Measurements from ENCODE around the gene SPON2.

SPON2 gene

DNA sequence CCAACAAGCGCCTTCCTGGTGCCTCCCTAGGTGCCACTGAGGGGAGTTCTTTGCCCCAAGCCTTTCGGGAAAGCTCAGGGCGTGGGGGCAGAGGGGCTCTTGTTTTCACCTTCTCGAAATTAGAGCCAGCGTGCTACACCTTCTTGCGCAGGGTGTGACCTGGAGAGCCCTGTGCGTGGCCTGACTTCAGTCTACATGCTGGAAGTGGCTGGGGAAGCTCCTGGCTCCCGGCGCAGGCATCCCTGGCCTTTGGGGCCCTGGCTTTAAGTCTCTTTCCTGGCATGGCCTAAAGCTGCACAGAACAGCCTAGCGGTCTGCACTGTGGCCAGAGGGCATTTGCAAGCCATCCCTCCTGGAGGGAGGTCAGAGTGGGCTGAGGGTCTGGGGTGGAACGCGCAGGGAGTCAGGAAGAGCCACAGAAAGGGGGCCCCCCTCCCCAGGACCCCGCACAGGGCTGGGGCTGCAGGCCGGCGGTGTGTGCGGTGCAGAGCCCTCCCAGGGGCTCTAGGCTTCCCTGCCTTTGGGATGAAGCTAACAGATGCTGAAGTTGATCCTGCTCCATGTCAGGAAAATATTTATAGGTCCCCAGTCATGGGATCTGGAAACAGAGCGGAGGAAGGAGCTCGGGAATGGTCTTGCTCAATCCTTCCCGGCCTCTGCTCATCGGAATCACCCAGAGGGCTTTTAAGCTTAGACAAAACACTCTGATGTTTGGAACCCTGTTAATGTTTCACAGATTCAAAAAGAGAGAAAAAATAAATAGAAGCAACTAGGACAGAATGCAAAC, 781 bp upstream of the SPON2 start:
- peak overlapping the region in 1 of 2 donors; percentile 68 for H3K4me3 Mint-ChIP-seq

DNA sequence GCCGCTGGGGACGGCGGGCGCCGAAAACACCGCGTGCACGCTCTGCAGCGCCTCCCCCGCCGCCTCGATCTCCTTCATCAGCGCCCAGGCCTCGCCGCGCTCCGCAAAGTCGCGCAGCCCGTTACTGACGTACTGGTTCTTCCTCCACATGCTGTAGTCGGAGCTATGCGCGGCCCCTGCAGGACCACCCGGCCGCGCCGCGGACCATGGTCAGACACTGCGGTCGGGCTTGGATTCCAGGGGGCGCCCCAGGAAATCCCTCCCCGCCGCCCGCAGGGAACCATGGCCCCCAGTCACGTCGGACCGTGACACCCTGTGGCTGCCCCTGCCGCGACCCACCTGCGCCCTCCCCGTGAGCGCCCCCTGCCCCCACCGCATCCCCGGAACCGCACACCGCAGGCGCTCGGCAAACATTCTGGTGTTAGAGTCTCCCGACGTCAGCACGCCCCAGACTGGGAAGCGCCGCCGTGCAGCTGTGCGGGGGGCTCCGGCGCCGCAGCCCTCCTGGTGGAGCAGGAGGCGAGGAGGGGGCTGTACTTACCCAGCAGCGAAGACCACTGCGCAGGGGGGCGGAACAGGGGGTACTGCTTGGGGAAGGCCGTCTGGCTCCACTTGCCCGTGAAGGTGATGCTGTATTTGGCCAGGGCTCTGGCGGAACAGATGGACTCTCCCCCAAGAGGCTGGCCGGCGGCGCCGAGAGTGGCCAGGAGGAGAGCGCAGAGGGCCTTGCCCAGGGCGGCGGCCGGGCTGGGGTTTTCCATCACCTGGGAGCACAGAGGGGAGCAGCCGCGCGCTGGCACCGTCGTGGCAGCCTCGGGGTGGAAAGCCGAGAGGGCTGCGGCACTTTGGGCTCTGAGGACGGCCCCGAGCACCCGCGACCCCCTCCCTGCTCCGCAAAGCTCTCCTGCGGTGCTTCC, 814 bp downstream of the SPON2 start:
- Mint-ChIP-seq H3K9me3 (no peaks in the 10 kb centered on the region), H3K4me1 (peaks cover 42% of the 10 kb centered on the region), H3K27ac (peak overlapping the region in 1 of 2 donors; percentile 13), H3K4me3 (peak overlapping the region; percentile 75 to 82), H3K27me3 (peaks cover 52% of the 10 kb centered on the region)
- peak; percentile 61 to 64 for DNase-seq
- ATAC-seq: peak; percentile 58

More for the DNA sequence above, 781 bp upstream of the SPON2 start:
- H3K9me3 Mint-ChIP-seq: no peaks in the 10 kb centered on the region
- H3K27ac Mint-ChIP-seq: no peak overlapping the region
- DNase-seq: no peak
- peaks cover 52% of the 10 kb centered on the region for H3K27me3 Mint-ChIP-seq
- peaks cover 27% of the 10 kb centered on the region for H3K4me1 Mint-ChIP-seq
- ATAC-seq: no peak

DNA sequence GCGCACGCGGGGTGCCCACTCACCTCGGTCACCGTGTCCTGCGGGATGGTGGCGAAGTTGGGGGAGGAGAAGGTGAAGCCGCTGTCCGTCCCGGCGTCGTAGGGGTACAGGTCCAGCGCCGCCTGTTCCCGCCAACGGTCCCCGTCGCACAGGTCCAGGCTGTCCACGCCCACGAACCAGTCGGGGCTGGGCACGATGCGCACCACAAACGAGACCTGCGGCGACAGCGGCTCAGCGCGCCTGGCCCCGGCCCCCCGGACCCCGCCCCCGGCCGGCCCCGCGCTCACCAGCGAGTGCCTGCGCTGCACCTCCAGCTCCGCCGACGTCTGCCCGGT, 1.4 kb downstream of the SPON2 start:
- ATAC-seq (no peak), DNase-seq (no peak)
- Mint-ChIP-seq H3K27ac (no peak overlapping the region), H3K4me3 (peak overlapping the region; percentile 75 to 82), H3K9me3 (no peaks in the 10 kb centered on the region), H3K27me3 (peaks cover 52% of the 10 kb centered on the region), H3K4me1 (peaks cover 44% of the 10 kb centered on the region)

DNA sequence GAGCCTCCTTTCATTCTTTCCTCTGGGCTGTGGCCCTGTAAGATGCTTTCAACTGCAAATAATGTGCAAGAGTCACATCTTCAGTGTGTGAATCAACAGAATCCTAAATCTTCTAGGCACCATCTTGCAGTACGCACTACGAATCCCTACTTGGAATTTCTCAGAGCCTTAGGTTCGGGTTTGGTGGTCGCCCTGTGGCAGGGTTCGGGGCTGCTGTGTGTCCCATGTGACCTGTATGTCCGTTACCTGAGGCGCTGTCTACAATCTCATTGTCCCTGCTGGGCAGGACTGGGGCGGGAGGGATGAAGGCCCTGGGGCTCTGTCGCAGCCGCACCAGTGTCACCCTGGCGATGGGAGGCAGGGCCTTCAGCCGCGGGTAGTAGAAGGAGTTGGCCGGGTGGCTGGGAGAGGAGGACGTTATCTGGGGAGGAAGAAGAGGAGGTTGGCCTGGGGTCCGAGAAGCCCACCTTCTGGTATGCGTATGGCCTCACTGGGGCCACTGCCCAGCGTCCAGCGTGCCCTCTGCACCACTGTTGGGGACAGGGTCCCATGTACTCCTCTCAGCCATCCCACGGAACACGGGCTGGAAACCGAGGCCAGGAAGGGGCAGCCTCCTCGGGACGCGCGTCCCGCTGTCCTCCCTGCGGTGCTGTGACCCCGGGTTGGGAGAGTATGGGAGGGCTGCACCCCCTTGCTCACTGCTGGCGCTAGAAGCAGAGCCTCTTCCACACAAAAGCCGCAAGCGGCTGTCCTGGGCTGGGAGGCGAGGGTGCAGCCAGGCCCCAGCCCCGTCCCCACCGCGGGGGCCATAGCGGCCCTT, 2.0 kb downstream of the SPON2 start:
- Mint-ChIP-seq H3K4me3 (peak overlapping the region in 1 of 2 donors; percentile 47), H3K27ac (no peak overlapping the region), H3K4me1 (peaks cover 44% of the 10 kb centered on the region), H3K9me3 (no peaks in the 10 kb centered on the region), H3K27me3 (peaks cover 52% of the 10 kb centered on the region)
- DNase-seq: no peak
- no peak for ATAC-seq

DNA sequence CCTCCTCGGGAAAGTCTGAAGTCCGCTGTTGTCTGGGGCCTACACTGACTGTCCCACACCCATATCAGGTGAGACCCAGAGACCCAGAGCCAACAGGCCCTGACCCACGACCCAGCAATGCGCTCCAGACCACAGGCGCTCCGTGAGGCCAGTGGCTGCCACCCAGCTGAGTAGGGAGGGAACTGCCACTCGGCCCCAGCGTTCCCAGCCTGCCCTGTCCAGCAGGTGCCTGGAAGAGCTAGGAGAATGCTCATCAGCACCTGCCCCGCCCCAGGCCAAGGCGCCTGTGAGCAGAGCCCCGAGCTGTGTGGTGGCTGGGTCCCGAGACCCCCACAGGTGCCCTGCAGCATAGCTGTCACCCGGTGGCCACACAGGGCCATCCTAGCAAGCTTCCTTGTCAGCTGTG, 2.7 kb downstream of the SPON2 start:
- H3K4me1 Mint-ChIP-seq: peaks cover 44% of the 10 kb centered on the region

DNA sequence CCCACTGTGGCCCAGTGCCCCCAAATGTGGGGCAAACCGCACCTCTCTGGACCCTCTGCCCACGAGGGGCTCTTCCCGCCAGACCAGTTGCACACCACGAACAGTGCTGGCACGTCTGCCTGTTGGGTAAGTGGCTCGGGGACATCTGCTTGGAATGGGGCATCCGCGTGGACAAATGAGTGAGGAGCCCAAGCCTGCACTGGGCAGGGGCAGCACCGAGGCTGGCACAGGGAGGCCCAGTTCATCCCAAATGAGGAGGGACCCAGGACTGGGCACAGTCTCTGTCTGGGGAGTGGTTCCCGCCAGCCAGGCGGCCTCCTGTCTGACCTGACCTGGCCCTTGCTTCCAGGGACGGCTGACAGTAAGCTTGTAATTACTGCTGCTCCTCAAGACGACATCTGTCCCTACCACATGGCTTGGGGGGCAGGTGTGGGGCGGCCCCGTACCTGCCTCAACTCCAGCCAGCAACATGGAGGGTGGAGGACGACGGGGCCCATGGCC, 3.2 kb downstream of the SPON2 start:
- peaks cover 52% of the 10 kb centered on the region for H3K27me3 Mint-ChIP-seq
- ATAC-seq (no peak), DNase-seq (no peak)
- no peaks in the 10 kb centered on the region for H3K9me3 Mint-ChIP-seq
- H3K4me1 Mint-ChIP-seq: peaks cover 44% of the 10 kb centered on the region
- H3K4me3 Mint-ChIP-seq: peak overlapping the region in 1 of 2 donors; percentile 27
- no peak overlapping the region for H3K27ac Mint-ChIP-seq

More for the DNA sequence above, 2.7 kb downstream of the SPON2 start:
- no peak overlapping the region for H3K4me3 Mint-ChIP-seq
- peaks cover 52% of the 10 kb centered on the region for H3K27me3 Mint-ChIP-seq
- ATAC-seq (no peak), DNase-seq (no peak)
- H3K9me3 Mint-ChIP-seq: no peaks in the 10 kb centered on the region
- no peak overlapping the region for H3K27ac Mint-ChIP-seq

DNA sequence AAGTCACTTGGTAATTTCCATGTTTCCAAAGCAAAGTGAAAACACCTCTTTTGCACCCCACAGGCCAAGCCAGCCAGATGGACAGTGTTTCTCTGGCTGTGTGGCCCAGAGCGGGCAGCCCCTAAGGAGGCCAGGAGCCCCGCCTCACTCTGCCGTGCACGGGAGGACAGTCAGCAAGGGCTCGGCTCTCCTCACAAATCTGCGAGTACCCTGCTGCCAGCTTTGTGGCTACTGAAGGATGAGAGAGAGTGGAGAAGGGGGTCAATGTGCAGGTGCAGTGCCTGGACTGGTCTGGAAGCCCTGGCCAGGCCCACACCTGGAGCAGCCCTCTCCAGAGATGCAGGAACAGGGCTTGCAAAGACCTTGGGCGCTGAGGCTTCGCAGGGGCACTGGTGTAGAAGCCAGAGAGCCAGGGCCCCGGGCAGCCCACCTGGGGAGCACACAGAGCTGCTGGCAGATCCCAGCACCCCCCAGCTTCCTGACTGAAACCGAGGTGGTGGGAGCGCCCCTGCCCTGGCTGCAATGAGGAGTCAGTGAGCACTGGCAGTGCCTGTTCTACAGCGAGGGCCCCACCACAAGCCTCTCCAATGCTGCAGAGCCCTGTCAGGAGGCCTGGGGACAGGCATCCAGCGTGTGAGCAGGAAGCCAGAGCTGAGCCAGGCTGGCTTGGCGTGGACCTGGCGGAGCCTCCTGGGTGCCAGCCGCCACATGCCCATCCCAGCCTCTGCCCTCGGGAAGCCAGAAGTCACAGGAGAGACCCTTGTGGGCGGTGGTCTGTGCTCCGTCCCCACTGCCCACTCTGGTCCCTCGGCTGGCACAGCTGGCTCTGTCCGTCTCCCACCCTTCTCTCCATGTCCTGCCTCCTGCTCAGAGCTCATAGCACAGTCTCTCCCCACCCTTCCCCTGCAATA, 3.9 kb downstream of the SPON2 start:
- Mint-ChIP-seq H3K4me1 (peaks cover 51% of the 10 kb centered on the region), H3K9me3 (no peaks in the 10 kb centered on the region), H3K27me3 (peaks cover 46% of the 10 kb centered on the region), H3K27ac (peak overlapping the region in 1 of 2 donors; percentile 37), H3K4me3 (peak overlapping the region; percentile 81 to 92)
- ATAC-seq: no peak
- no peak for DNase-seq

DNA sequence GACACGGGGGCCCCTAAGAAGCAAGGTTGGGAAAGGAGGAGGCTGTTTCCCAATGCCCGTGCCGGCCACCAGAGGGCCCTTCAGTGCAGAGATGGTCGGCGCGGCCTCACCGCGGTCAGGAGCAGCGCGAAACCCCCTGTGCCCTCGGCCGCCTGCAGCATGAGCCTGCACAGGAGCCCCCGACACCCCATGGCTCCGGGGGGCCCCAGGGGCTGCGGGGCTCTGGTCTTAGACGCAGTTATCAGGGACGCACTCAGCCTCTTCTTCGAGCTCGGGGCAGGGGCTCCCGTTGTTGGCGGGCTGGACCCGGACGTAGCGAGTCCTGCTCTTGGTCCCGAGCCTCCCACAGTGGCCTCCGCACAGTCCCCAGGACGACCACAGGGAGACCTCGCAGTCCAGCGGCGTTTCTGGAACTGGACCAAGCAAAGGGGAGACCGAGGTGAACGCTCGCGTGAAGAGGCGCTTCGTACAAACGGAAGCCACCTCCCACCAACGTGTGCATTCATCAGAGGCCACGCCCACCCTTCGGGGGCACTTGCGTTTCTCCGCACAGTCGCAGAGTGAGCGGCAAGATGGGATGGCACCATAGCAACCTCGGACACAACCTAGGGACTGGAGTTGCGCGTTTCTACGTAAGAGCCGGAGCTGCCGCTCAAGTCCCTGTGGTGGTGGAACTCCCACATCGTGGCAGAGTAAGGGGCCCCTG, 5.0 kb downstream of the SPON2 start:
- Mint-ChIP-seq H3K27ac (peak overlapping the region; percentile 40 to 92), H3K9me3 (no peaks in the 10 kb centered on the region), H3K4me3 (peak overlapping the region; percentile 81 to 92), H3K27me3 (peaks cover 36% of the 10 kb centered on the region), H3K4me1 (peaks cover 56% of the 10 kb centered on the region)
- ATAC-seq (peak; percentile 90), DNase-seq (peak; percentile 84 to 90)

DNA sequence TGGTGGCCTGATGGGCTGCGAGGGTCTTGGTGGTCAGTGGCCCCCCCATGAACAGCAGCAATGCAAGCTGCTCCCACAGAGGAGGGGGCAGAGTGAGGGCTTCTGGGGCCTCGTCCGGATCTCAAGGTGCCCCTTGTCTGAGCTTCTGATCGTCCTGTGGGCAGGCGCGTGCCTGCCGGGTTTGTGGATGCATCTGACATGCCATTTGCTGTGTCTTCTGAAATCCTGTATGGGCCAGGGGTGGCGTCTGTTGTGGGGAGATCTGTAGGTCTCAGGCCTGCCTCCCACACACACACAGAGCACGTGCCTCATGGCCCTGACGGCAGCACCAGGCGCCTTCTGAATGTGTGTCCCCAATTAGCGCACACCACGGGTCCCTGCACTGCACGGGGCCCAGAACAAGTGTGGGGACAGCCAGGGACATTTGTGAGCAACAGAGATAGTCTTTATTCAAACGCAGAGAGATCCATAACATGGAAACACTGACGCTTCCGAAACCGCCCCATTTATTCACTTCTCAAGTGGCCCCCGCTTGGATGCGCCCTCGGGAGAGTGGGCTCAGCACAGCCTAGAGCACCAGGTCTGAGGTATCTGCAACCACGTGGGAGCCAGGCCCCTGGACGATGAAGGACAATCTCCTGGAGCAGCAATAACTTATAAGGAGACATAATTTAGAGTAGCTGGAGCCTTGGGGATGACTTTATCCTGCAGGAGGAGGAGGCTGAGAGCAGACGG, 5.7 kb downstream of the SPON2 start:
- ATAC-seq (peak; percentile 1), DNase-seq (no peak)
- Mint-ChIP-seq H3K4me3 (peak overlapping the region; percentile 81 to 92), H3K27me3 (peaks cover 28% of the 10 kb centered on the region), H3K9me3 (no peaks in the 10 kb centered on the region), H3K27ac (peak overlapping the region; percentile 27 to 92), H3K4me1 (peaks cover 53% of the 10 kb centered on the region)

DNA sequence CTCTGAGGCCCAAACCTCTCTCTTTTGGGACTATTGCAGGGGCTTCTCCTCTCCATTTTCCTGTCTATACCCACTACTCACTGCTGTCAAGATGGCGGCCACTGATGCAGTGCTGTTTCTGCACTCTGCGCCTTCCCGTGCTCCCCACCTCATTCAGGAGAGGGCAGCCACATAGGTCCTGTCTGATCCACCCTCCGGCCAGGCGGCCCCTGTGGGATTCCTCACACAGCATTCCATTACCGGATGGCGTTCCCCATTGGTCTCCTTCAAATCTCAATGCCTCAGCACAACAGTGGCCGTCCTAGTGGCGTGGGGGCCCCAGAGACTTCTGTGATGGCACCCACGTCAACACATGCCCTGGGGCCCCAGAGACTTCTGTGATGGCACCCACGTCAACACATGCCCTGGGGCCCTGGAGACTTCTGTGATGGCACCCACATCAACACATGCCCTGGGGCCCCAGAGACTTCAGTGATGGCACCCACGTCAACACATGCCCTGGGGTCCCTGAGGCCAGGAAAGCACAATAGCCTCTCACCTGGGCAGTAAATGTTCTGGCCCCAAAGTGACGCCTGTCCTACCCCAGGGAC, 7.3 kb downstream of the SPON2 start:
- H3K9me3 Mint-ChIP-seq: no peaks in the 10 kb centered on the region
- no peak overlapping the region for H3K4me3 Mint-ChIP-seq
- H3K27me3 Mint-ChIP-seq: peaks cover 12% of the 10 kb centered on the region
- peaks cover 46% of the 10 kb centered on the region for H3K4me1 Mint-ChIP-seq
- DNase-seq (no peak), ATAC-seq (no peak)
- peak overlapping the region; percentile 37 to 73 for H3K27ac Mint-ChIP-seq

DNA sequence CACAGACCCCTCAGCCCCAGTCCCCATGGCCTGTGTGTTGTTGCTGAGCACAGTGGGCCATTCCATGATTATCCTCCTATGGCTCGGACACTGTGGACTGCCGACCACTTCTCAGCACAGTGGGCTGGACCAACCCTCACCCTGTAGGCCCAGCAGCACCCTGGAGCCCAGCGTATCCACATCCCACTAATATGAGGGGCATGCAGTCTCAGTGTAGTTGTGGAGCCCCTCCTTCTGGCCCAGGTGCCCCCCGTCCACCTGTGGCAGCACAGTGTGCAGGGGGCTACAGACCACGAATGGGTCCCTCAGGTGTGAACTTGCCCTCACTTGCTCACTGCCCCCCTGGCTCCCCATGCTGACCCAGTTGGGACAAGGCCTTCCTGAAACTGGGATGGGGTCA, 7.9 kb downstream of the SPON2 start:
- no peak for ATAC-seq
- Mint-ChIP-seq H3K27me3 (peaks cover 8% of the 10 kb centered on the region), H3K27ac (peak overlapping the region in 1 of 2 donors; percentile 49), H3K9me3 (no peaks in the 10 kb centered on the region), H3K4me1 (peaks cover 46% of the 10 kb centered on the region), H3K4me3 (no peak overlapping the region)
- DNase-seq: no peak

DNA sequence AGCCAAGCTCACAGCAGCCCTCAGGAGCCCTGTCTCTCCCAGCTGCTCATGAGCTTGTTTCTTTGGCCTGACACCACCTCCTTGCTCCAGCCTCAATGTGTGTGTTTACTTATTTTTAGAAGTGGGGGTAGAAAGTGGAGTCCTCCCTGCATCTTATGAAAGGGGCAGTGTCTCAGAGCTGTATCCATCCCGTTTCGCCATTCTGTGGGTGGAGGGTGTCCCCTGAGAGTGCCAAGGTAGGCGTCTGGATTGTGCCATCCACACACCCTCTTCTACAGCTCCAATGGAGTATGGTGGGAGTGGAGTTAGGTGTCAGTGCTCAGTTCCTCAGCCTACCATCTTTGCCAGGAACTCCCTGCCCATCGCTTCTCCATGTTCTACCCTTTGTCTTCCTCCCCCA, 8.3 kb downstream of the SPON2 start:
- DNase-seq (no peak), ATAC-seq (no peak)
- Mint-ChIP-seq H3K9me3 (no peaks in the 10 kb centered on the region), H3K4me3 (no peak overlapping the region), H3K27me3 (peaks cover 4% of the 10 kb centered on the region), H3K4me1 (peaks cover 44% of the 10 kb centered on the region), H3K27ac (peak overlapping the region in 1 of 2 donors; percentile 49)

DNA sequence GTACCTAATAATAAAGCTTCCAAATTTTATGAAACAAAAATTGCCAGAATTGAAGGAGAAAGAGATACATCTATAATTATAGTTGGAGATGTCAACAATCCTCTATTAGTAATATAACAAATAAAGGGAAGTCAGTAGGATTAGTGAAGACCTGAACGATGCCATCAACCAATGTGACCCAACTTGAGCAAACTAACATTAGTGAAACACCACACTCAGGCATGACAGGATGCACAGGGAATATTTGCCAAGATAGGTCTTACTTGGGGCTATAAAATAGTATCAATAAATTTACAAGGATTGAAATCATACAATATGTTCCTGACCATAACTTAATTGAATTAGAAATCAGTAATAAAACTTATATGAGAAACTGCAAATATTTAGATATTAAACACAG, 12.0 kb downstream of the SPON2 start:
- Mint-ChIP-seq H3K27ac (no peak overlapping the region), H3K4me1 (peaks cover 17% of the 10 kb centered on the region), H3K9me3 (peaks cover 0 to 8% of the 10 kb centered on the region in 2 donors), H3K4me3 (no peak overlapping the region), H3K27me3 (no peaks in the 10 kb centered on the region)
- ATAC-seq: no peak
- DNase-seq: no peak
